Measurements from ENCODE around the gene PLXNA1.

- no peak for TF ChIP-seq CTCF (IDR thresholded peaks at IDR 0.05; ENCODE audit: low read length)
- no peak for TF ChIP-seq EZH2 (optimal IDR thresholded peaks at IDR 0.05; ENCODE audit: low read depth, low read length)
Observed at GRCh38 chr3:127031413-127031810, 48.5 kb downstream of the PLXNA1 start.

All from MM.1S (cell line).